Esophagus mucosa (tissue), 1 donor: ENCODE results near the gene RAP1A. TPM values are rescaled to one million over a fixed set of nuclear protein-coding genes. Genes with fewer than 3 reads are reported as not detected.

ENCODE experiments used
- ATAC-seq: fragments of 200-7000 bp; cut with Tn5 transposase; one replicate; pipeline ENCODE4 v1.9.1; 2020
- total RNA-seq: library from RNA; stranded (reverse); gene quantifications from one replicate; pipeline ENCODE4 v1.2.4, GENCODE V29; 2023
- donor health status: DM: yes; HTN: yes; CAD: no.

RAP1A gene
- total RNA-seq, result 36.0 TPM

- peak; percentile 97 for ATAC-seq
These were observed at the start of gene RAP1A for GRCh38 chr1:111619635-111620440. TSS of gene RAP1A (plus strand) at chr1:111619789. CDS start at chr1:111691361, 71,572 bp downstream.

DNA sequence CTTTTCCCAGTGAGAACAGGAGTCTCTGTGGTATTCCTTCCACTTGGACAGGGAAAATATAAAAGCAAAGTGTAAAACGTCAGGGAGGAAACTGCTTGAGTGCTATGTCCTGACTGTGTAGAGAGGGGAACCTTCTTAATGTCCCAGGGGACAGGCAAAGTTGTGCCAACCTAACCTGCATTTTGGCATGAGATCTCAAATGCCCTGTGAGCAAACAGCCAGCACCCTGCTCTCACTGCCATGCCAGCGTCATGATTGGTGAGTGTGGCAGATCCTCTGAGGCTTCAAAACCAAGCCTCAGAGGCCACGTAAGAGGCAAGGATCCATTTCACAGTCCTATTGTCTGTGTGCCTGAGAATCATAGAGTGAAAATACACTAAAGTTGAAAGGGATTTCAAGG, 49.7 kb upstream of the RAP1A start:
- no peak for ATAC-seq

GRCh38 chr1:111570781-111571181, 48.8 kb upstream of the RAP1A start:
- peak; percentile 25 for ATAC-seq

GRCh38 chr1:111571239-111571638, 48.4 kb upstream of the RAP1A start:
- ATAC-seq, result no peak

- no peak for ATAC-seq
These were observed 47.6 kb upstream of the RAP1A start for GRCh38 chr1:111571987-111572386.

- no peak for ATAC-seq
These were observed 43.0 kb upstream of the RAP1A start for GRCh38 chr1:111576547-111576946.

DNA sequence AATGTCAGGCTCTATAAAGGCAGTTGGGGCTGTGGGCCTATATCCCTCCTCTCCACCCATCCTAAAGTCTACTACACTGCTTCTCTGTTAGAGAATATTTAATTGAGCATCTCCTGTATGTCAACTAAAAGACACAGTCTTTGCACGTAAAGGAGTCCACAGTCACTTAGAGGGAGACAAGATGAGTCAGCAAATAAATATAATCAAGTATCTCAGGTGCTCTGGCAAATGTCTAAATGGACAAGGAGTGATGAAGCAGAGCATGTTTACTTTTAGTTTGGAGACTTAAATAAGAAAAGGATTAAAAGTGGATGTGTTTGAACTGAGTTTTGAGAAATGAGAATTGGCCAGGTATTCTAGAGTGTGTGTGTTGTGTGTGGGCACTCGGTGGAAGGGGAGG, 41.8 kb upstream of the RAP1A start:
- no peak for ATAC-seq

- no peak for ATAC-seq
These were observed 38.4 kb upstream of the RAP1A start for GRCh38 chr1:111581166-111581565.

DNA sequence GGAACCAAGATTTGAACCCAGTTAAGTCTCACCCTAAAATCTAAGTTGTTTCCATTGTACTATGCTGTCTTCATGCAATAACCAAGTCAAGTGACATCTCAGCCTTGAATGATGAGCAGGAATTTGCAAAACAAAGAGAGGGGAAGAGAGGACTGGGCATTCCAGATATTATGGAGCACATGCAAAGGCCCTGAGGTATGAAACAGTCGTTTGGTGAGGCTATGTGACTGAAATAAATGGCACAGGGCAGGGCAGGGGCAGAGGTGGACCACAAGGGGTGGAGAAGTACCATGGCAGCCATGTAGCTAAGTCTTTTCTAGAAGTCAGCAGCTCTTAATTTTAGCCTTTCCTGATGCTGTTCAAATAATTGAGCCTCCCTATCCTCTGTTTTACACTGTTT, 37.6 kb upstream of the RAP1A start:
- ATAC-seq, result no peak

DNA sequence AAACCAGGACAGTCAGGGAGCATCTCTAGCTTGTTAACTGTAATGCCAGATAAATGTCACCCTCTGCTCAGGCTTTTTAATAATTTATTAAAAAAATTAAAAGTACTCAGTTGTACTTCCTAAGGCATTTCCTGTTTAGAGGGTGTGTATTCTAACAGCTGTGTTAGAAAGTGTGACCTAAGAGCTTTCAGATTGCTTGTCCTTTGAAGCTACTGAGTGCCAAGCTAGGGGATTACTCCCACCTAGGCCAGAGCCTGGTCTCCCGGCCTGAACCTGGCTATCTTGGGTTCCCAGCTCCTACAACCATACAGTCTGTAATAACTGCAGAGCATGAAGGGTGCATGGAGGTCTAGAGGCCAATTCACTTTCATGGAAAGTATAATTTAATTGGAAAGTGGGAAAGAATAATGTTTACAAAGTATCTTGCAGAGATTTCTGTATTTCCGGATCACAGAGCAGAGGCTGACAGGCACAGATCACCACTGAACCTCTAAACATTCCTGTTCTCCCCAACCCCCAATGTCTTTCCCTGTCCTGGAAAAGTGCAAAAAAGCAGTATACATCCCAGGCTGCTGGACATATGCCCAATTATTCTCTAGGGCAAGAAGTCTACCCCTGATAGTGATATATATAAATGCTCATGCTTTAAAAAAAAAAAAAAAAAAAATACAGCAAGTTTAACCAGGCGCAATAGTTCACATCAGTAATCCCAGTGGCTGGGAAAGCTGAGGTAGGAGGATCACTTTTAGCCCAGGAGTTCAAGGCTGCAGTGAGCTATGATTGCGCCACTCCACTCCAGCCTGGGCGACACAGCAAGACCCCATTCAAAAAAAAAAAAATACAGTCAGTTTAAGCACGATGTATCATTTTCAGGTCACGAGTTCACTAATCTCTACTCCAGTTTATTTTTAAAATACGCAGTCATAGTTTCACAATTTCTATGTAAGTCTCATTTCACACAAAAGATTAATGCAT, 36.7 kb upstream of the RAP1A start:
- ATAC-seq, result no peak

- no peak for ATAC-seq
These were observed 34.0 kb upstream of the RAP1A start for GRCh38 chr1:111585447-111586086.

- ATAC-seq, result no peak
These were observed 33.5 kb upstream of the RAP1A start for GRCh38 chr1:111586112-111586511.

DNA sequence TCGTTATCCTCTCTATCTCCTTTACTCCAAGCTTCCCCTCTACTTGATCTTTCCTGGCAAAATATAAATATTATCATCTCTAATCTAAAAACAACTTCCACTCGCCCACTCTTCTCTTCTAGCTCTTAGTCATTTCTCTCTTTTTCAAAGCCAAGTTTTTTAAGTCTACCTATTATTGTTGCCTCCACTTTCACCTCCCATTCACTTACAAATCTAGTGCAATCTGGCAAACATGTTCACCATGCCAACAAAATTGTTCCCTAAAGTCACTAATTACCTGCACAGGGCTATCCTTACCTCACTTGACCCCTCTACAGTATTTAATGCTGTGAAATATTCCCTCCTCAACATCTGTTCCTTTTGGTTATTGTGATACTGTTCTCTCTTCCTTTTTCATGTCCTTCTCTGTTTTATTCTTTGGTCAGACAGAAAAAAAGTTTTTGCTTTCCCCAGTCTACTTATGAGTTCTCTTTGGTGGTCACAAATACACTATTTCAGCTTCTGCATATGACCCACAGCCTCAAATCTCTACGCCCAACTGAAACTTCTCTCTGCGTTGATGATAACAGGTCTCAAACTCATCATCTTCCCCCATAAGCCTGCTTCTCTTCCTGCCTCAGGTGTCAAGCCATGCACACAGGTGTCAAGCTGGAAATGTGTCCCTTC, 31.9 kb upstream of the RAP1A start:
- ATAC-seq, result no peak

GRCh38 chr1:111591937-111592336, 27.7 kb upstream of the RAP1A start:
- ATAC-seq, result no peak

DNA sequence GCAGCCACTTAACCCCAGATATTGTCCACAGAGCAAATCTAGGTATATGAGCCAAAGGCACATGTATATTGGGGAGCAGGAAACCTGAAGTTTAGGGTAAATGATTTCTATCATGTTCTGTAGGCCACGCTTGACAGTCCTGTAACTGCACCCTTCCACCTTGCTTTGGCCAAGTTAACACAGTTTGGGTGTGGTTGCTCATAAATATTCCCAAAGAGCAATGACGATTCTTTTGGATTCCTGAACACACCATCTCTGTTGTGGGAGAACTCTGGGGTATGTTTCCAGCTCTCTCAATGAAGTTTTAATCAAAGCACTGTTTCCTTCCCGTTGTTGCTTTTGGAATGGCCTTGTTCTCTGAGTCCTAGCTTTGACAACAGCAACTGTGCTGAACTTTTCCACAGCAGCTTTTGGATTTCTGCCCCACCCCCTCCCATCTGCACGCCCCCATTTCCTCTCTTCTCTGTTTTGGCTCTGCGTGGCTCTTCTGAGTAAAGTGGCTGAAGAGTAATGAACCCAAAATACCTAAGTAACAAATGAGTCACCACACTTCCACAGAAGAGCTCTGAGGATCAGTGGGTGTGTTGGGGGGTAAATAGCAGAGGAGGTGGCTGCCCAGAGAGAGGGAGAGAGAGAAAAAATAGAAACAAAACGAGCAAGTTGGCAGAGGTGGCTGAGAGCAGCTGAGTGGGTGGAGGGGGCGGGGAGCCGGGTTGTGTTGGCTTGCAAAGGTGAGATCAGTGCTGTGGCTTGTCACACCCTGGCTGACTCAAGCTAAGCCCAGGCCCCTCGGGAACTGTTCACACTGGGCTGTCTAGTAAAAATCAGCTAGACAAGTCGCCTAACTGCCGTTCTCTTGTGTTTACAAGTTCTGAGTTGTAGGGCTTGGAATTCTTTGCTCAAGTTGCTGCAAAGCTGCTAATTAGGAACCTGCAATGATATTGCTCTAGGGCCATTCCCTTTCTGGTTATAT, 26.9 kb upstream of the RAP1A start:
- ATAC-seq, result peak; percentile 99

- no peak for ATAC-seq
These were observed 25.9 kb upstream of the RAP1A start for GRCh38 chr1:111593403-111594305.

DNA sequence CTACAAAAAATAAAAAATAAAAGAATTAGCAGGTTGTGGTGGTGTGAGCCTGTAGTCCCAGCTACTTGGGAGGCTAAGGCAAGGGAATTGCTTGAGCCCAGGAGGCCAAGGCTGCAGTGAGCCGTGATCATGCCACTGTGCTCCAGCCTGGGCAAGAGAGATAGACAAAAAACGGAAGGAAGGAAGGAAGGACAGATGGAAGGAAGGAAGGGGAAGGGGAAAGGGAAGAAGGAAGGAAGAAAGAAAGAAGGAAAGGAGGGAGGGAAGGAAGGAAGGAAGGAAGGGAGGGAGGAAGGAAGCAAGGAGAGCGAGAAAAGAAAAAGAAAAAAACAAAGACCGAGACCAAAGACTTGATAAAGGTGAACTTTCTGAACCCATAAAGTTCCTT, 25.3 kb upstream of the RAP1A start:
- ATAC-seq, result no peak

DNA sequence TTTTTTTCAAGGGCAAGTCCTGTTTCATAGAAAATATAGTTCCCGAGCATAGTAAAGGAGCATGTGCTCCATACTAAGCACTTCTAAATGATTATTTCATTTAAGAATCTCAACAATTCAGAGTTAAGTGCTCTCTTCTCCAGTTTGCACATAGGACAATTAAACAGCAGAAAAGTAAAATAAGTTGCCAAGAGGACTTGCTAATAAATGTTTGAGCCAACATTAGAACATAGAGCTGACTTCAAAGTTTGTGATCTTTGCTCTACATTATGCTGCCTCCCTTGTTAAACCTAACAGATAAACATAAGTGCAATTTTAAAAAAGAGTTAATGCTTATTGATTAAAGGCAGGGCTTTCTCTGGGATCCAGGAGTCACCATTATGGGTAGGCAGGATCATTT, 23.8 kb upstream of the RAP1A start:
- ATAC-seq, result no peak

DNA sequence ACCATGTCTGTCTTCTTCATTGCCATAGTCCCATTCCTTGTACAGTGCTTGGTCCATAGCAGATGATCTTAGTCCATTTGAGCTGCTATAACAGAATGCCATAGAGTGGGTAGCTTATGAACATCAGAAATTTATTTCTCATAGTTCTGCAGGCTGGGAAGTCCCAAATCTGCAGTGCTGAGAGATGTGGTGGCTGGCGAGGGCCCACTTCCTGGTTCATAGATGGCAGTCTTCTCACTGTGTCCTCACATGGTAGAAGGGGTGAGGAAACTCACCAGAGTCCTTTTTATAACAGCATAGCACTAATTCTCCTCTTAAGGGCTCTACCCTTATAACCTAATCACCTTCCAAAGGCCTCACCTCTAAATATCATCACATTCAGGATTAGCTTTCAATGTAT, 23.1 kb upstream of the RAP1A start:
- ATAC-seq, result no peak

- no peak for ATAC-seq
These were observed 22.2 kb upstream of the RAP1A start for GRCh38 chr1:111597426-111597825.
